ENCODE measurements around the gene DCLK1. TPM values are rescaled to one million over a fixed set of nuclear protein-coding genes. Genes with fewer than 3 reads are reported as not detected.

Gene DCLK1
- total RNA-seq, 1 donor from 2014 or later = not detected

DNA sequence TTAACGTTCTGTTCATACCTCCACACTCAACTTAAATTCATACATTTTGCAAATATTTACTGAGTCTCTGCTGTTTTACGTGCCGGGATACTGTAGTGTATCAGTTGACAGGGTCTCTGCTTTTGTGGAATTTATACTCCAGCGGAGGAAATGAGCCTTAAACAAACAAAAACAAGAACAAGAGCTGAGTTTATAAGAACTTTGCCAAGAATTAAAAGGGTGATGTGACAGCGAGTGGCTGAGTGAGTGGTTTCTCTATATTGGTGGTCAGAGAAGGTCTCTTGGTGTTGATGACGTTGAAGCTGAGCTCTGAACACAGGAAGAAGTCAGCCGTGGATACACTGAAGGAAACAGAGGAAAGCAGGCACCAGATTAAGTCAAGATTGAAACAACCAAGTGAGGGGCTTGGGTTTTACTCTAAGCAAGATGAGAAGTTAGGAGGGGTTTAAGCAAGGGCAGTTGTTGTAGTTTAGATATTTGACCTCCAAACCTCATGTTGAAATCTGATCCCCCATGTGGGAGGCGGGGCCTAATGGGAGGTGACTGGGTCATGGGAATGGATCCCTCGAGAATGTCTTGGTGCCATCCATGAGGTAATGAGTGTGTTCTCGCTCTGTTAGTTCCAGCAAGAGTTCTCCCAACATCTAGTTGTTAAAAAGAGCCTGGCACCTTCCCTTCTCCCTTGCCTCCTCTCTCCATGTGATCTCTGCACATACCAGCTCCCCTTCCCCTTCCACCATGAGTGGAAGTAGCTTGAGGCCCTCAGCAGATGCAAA is 248.3 kb downstream of the DCLK1 start:
- no peaks in the 10 kb centered on the region for H3K4me1 Mint-ChIP-seq (ENCODE audit: low read depth)
- DNase-seq (ENCODE audit: low spot score) = no peak
- H3K36me3 Mint-ChIP-seq (ENCODE audit: low read depth) = no peaks in the 10 kb centered on the region
- H3K9me3 Mint-ChIP-seq = no peaks in the 10 kb centered on the region
- no peak overlapping the region for H3K4me3 Mint-ChIP-seq (ENCODE audit: low read depth)
- intact Hi-C loops (cut with micrococcal nuclease) = no loop called here
- no peaks in the 10 kb centered on the region for H3K27me3 Mint-ChIP-seq (ENCODE audit: low read depth)
- no peak overlapping the region for H3K27ac Mint-ChIP-seq

DNA sequence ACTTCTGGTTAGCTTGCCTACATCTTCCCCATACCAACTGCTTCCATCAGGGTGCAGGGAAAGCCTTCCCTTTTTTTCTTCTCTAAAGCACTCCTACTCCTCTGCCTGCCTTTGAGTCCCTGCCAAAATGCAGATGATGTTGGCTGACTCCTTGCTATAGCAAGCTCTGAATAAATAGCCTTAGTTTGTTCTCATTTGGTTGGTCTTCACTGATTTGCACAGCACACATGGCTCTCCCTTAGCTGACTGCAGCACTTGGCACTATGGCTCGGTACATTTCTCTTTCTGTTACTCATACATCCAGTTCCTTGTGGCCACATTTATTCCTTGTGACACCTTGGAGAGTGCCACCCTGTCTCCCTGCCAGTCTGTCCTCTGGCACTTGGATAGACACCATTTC is 249.8 kb downstream of the DCLK1 start:
- Mint-ChIP-seq H3K4me1 (ENCODE audit: low read depth) (no peaks in the 10 kb centered on the region), H3K4me3 (ENCODE audit: low read depth) (no peak overlapping the region), H3K9me3 (no peaks in the 10 kb centered on the region), H3K27ac (no peak overlapping the region), H3K27me3 (ENCODE audit: low read depth) (no peaks in the 10 kb centered on the region), H3K36me3 (ENCODE audit: low read depth) (no peaks in the 10 kb centered on the region)
- intact Hi-C loops (cut with micrococcal nuclease) = no loop called here
- no peak for DNase-seq (ENCODE audit: low spot score)

DNA sequence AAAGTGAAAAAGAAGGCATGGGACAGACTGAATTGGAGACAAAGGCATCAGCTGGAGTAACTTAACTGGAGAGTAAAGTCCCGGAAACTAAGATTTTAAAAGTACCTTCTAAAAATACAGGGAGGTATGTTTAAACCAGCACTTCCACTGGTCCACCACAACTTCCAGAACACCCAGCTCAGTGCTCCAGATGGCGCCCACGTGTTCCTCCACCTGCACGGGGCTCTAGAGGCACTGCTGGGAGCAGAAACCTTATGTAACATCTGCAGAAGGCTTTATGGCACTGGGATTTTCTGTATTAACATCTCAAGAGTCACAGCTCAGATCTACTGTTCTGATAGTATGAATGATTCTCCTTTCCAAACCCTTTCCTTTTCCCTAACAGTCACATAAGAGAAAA is 252.1 kb downstream of the DCLK1 start:
- no peaks in the 10 kb centered on the region for H3K27me3 Mint-ChIP-seq (ENCODE audit: low read depth)
- no peak for DNase-seq (ENCODE audit: low spot score)
- intact Hi-C loops (cut with micrococcal nuclease) = no loop called here
- H3K4me3 Mint-ChIP-seq (ENCODE audit: low read depth) = no peak overlapping the region
- no peaks in the 10 kb centered on the region for H3K36me3 Mint-ChIP-seq (ENCODE audit: low read depth)
- H3K9me3 Mint-ChIP-seq = peaks cover 8% of the 10 kb centered on the region
- H3K27ac Mint-ChIP-seq = no peak overlapping the region
- H3K4me1 Mint-ChIP-seq (ENCODE audit: low read depth) = no peaks in the 10 kb centered on the region

DNA sequence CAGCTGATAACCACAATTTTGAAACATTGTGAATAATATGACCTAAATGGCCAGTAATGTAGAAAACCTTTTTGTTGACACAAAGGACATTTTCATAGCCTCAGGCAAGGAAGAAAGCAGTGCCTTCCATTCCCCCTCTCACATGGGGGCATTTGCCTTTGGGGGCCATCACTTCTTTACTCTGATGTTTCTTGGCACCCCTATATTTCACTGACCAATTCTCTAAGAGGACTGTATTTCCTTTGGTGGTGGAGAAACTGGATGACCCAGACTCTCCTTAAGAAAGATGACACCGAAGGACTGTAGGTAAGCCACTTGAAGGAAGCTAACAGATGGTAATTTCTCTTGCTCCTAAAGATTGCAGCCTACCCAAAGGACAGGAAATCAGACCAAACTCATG is 254.6 kb downstream of the DCLK1 start:
- intact Hi-C loops (cut with micrococcal nuclease) = no loop called here
- no peaks in the 10 kb centered on the region for H3K4me1 Mint-ChIP-seq (ENCODE audit: low read depth)
- H3K27me3 Mint-ChIP-seq (ENCODE audit: low read depth) = no peaks in the 10 kb centered on the region
- H3K36me3 Mint-ChIP-seq (ENCODE audit: low read depth) = no peaks in the 10 kb centered on the region
- H3K9me3 Mint-ChIP-seq = peaks cover 9% of the 10 kb centered on the region
- H3K27ac Mint-ChIP-seq = no peak overlapping the region
- DNase-seq (ENCODE audit: low spot score) = no peak
- no peak overlapping the region for H3K4me3 Mint-ChIP-seq (ENCODE audit: low read depth)

DNA sequence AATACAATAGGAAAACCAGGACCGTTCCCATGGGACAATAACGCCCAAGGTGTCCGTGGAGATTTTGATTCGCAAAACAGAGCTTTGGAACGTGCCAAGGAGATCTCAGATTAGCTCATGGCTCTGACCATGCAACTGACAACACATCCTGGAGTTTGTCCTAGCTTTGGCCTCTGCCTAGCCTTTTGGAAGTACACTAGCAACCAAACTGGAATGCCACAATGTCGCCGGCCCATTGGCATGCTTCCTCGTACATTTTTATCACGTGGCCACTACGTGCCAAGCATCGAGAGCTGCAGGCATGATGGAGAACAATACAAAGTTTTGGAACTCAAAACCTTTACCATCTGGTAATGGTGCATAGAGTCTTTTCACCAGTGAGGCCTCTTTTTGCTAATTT is 256.5 kb downstream of the DCLK1 start:
- H3K9me3 Mint-ChIP-seq = peaks cover 9% of the 10 kb centered on the region
- intact Hi-C loops (cut with micrococcal nuclease) = no loop called here

DNA sequence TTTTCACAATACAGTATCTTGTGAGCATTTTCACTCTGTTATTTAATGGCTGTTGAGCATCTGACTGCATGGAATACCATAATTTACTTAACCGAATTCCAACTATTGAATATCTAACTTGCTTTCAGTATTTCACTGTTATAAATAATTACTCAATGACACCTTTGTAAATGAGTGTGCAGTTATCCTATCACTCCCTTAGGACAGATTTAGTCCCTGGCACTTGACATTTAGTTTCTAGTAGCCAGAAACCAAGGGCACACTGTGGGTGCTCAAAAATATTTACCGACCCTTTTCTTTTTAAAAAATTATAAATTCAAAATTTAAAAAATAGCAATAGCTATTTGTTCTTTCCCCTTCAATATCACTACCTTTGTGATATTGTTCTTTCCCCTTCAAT is 258.8 kb downstream of the DCLK1 start:
- Mint-ChIP-seq H3K4me3 (ENCODE audit: low read depth) (no peak overlapping the region), H3K27ac (no peak overlapping the region), H3K9me3 (peaks cover 9% of the 10 kb centered on the region), H3K4me1 (ENCODE audit: low read depth) (no peaks in the 10 kb centered on the region), H3K27me3 (ENCODE audit: low read depth) (no peaks in the 10 kb centered on the region), H3K36me3 (ENCODE audit: low read depth) (no peaks in the 10 kb centered on the region)
- intact Hi-C loops (cut with micrococcal nuclease) = no loop called here
- DNase-seq (ENCODE audit: low spot score) = no peak

More for the DNA sequence above, 256.5 kb downstream of the DCLK1 start:
- DNase-seq (ENCODE audit: low spot score) = no peak
- Mint-ChIP-seq H3K27me3 (ENCODE audit: low read depth) (no peaks in the 10 kb centered on the region), H3K27ac (no peak overlapping the region), H3K4me1 (ENCODE audit: low read depth) (no peaks in the 10 kb centered on the region), H3K4me3 (ENCODE audit: low read depth) (no peak overlapping the region), H3K36me3 (ENCODE audit: low read depth) (no peaks in the 10 kb centered on the region)

DNA sequence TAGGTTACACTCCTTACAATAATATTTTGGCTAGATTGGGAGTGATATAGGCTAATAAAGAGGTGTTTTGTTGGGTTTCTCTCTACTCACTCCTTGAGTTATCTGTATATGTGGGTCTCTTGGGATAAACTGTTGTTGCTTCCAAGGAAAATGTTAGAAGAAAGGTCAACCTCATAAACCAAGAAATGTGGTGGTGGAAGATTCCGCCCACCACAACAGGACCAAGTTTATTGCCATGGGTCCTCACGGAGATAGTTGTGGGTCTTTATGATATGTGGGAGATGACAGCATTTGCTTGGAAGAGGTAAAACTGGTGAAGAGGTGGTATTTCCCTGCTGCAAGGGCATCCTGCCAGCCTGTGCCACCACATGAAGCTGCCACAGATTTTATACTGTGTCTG is 259.6 kb downstream of the DCLK1 start:
- intact Hi-C loops (cut with micrococcal nuclease) = no loop called here
- no peak overlapping the region for H3K27ac Mint-ChIP-seq
- no peak for DNase-seq (ENCODE audit: low spot score)
- no peaks in the 10 kb centered on the region for H3K27me3 Mint-ChIP-seq (ENCODE audit: low read depth)
- no peaks in the 10 kb centered on the region for H3K36me3 Mint-ChIP-seq (ENCODE audit: low read depth)
- H3K9me3 Mint-ChIP-seq = peaks cover 9% of the 10 kb centered on the region
- no peaks in the 10 kb centered on the region for H3K4me1 Mint-ChIP-seq (ENCODE audit: low read depth)
- H3K4me3 Mint-ChIP-seq (ENCODE audit: low read depth) = no peak overlapping the region

DNA sequence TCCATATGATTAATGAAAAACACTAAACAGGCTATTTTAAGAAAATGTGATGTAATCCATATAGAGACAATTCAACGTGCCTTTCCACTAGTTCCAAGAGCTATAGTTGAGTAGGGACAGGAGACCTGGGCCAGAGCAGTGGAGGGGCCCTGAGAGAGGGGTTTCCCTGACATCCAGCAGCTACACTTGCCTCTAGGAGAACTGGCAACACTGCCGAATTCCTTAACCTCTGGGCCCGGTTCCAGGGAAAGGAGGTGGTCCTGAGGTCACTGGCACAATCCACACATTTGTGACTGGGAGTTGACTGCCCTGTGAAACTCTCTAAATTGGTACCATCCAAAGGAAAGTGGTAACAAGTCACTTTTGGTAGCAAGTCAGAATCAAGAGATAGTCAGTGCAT is 264.4 kb downstream of the DCLK1 start:
- Mint-ChIP-seq H3K4me1 (ENCODE audit: low read depth) (no peaks in the 10 kb centered on the region), H3K27ac (no peak overlapping the region), H3K36me3 (ENCODE audit: low read depth) (no peaks in the 10 kb centered on the region), H3K9me3 (peaks cover 11% of the 10 kb centered on the region), H3K4me3 (ENCODE audit: low read depth) (no peak overlapping the region), H3K27me3 (ENCODE audit: low read depth) (no peaks in the 10 kb centered on the region)
- DNase-seq (ENCODE audit: low spot score) = no peak
- intact Hi-C loops (cut with micrococcal nuclease) = no loop called here

DNA sequence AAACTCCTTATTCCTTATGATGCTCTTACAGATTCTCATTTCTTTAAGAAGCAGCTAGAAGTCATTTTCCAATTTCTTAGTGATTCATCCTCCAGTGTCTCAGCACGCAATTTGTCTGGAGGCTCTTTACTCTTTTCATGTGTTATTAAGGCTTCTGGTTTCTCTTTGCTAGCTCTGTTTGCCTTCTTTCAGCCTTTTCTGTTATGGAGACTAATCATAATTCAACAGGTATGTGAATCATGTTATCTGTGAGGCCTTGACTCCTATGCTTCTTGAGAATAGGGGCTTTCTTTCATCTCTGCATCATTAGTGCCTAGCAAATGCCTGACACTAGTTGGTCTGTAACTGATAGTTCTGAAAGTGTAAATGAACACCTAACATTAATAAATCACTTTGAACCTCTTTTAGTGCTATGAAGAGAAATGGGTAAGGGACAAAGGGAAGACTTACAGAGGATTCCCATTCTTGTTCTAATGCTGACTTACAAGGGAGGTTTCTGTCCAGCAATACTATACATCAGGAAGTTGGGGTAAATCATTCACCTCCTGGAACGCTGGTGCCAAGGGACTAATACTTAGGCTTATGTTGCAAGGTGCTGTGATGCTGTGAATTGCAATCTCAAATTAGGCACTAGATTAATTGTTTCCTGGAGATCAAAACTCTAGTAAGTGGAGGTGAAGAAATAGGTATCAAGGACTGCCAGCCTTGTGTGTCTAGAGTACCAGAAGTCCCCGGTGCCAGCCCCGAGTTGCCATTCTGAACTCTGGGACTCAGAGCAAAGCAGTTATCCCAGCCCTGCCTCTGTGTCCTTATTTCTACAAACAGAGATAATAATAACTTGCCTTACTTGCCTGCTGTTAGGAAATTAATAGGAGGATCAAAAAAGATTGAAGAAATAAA is 265.6 kb downstream of the DCLK1 start:
- no peak for DNase-seq (ENCODE audit: low spot score)
- Mint-ChIP-seq H3K4me1 (ENCODE audit: low read depth) (no peaks in the 10 kb centered on the region), H3K27me3 (ENCODE audit: low read depth) (no peaks in the 10 kb centered on the region), H3K27ac (no peak overlapping the region), H3K4me3 (ENCODE audit: low read depth) (no peak overlapping the region), H3K9me3 (peaks cover 11% of the 10 kb centered on the region), H3K36me3 (ENCODE audit: low read depth) (no peaks in the 10 kb centered on the region)
- intact Hi-C loops (cut with micrococcal nuclease) = no loop called here

DNA sequence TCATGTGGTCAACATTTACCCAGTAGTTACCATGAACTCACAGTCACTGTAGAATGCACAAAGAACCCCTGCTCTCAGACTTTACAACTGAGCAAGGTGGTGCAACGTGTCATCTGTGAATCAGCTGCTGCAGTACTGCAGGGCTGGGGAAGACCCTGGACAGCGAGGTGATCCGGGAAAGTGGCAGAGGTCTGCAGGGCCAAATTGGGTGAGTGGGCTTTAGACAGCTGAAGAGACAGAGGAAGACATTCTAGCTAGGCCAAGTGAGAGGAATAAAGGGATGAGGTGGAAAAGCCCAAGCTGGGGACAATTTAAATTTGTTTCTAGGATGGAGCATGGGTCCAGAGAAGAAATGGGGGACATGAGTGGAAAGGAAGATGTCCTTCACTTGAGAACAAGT is 270.5 kb downstream of the DCLK1 start:
- H3K27me3 Mint-ChIP-seq (ENCODE audit: low read depth) = peaks cover 2% of the 10 kb centered on the region
- intact Hi-C loops (cut with micrococcal nuclease) = no loop called here
- no peaks in the 10 kb centered on the region for H3K36me3 Mint-ChIP-seq (ENCODE audit: low read depth)
- peaks cover 11% of the 10 kb centered on the region for H3K9me3 Mint-ChIP-seq
- no peak overlapping the region for H3K27ac Mint-ChIP-seq
- H3K4me3 Mint-ChIP-seq (ENCODE audit: low read depth) = no peak overlapping the region
- no peak for DNase-seq (ENCODE audit: low spot score)
- no peaks in the 10 kb centered on the region for H3K4me1 Mint-ChIP-seq (ENCODE audit: low read depth)

DNA sequence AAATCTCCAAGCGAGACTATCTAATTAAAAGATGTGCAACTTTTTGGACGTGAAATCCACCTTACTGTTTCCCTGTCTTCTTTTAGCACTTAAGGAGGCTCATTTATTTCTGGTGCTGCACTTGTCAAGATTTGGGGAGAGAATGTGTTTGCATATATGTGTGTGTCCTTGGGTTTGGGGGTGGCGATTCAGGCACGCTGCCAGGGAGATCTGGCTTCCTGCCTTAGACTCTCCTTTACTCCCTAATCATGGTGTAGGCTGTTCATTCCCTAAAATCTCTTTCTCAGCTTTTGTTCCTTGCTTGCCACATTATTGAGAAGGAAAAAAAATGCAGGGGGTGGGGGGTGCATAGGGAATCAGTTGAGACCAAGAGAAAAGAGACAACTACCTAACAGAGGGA is 271.2 kb downstream of the DCLK1 start:
- no peak overlapping the region for H3K27ac Mint-ChIP-seq
- DNase-seq (ENCODE audit: low spot score) = no peak
- peaks cover 7% of the 10 kb centered on the region for H3K9me3 Mint-ChIP-seq
- no peaks in the 10 kb centered on the region for H3K4me1 Mint-ChIP-seq (ENCODE audit: low read depth)
- no peak overlapping the region for H3K4me3 Mint-ChIP-seq (ENCODE audit: low read depth)
- H3K36me3 Mint-ChIP-seq (ENCODE audit: low read depth) = no peaks in the 10 kb centered on the region
- intact Hi-C loops (cut with micrococcal nuclease) = no loop called here
- H3K27me3 Mint-ChIP-seq (ENCODE audit: low read depth) = peaks cover 2% of the 10 kb centered on the region

DNA sequence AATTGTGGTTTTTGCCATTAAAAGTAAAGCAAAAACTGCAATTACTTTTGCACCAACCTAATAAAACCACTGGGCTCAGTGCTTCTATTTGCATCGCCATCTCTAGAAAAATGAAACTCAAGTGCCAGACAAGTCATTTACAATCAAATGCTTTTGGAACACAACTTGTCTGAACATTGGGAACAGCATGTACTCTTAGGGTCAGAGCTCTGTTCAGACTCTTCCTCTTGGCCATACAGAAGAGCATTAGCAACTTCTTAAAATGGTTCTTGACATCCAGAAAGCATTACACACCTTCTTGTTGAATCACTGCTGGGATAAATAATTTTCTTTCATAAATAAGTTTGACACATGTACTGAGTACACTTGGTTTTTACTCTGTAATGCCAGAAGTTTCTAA is 272.5 kb downstream of the DCLK1 start:
- Mint-ChIP-seq H3K4me1 (ENCODE audit: low read depth) (no peaks in the 10 kb centered on the region), H3K27ac (no peak overlapping the region), H3K36me3 (ENCODE audit: low read depth) (no peaks in the 10 kb centered on the region), H3K9me3 (peaks cover 7% of the 10 kb centered on the region), H3K27me3 (ENCODE audit: low read depth) (peaks cover 2% of the 10 kb centered on the region), H3K4me3 (ENCODE audit: low read depth) (no peak overlapping the region)
- intact Hi-C loops (cut with micrococcal nuclease) = no loop called here
- no peak for DNase-seq (ENCODE audit: low spot score)

DNA sequence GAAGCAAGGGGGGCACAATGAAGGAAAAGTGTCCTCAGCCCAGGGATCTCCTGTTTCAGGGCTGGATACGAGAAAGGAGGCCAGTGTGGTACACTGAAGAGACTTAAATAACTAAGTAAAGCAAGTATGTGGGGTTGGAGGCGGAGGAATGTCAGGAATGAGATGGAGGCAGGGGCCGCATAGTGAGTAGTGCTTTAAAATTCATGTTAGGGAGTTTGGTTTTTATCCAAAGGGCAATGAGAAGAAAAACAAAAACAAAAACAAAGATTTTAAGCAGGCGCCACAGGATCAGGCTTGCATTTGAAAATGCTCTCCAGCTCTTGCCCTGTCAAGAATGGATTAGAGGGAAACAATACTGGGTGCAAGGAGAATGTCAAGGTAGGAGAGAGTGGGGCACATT is 273.4 kb downstream of the DCLK1 start:
- H3K4me1 Mint-ChIP-seq (ENCODE audit: low read depth) = no peaks in the 10 kb centered on the region
- H3K27me3 Mint-ChIP-seq (ENCODE audit: low read depth) = peaks cover 2% of the 10 kb centered on the region
- no peak overlapping the region for H3K27ac Mint-ChIP-seq
- DNase-seq (ENCODE audit: low spot score) = no peak
- no peaks in the 10 kb centered on the region for H3K36me3 Mint-ChIP-seq (ENCODE audit: low read depth)
- intact Hi-C loops (cut with micrococcal nuclease) = no loop called here
- no peak overlapping the region for H3K4me3 Mint-ChIP-seq (ENCODE audit: low read depth)
- H3K9me3 Mint-ChIP-seq = peaks cover 7% of the 10 kb centered on the region
